Trophoblast cell (in vitro differentiated cells and primary cell): ENCODE measurements around the gene ZNF226.
"Not testable (repeated sequence)": the region's sequence is repeated elsewhere in the genome, so short reads cannot be mapped to it uniquely, and the experiment has no call there.

Experiments used
- DNase-seq, 2 donors: peaks; one replicate each; pipeline ENCODE4 v3.0.0-alpha.2; 2016
- H2AFZ ChIP-seq: 2 replicates; pipeline ENCODE4 v1.6.1; 2013; ENCODE audit warnings: low read length, moderate library complexity, mild to moderate bottlenecking; ENCODE audit not compliant: insufficient read depth, poor library complexity
- H2AK5ac ChIP-seq: 2 replicates; pipeline ENCODE4 v1.6.1; 2013; ENCODE audit warnings: mild to moderate bottlenecking, low read length
- H2BK120ac ChIP-seq: 2 replicates; pipeline ENCODE4 v1.6.1; 2013; ENCODE audit warnings: low read length, mild to moderate bottlenecking, moderate library complexity; ENCODE audit not compliant: insufficient read depth, poor library complexity
- H2BK12ac ChIP-seq: 2 replicates; pipeline ENCODE4 v1.6.1; 2013; ENCODE audit warnings: mild to moderate bottlenecking, low read length, moderate library complexity
- H2BK5ac ChIP-seq: 2 replicates; pipeline ENCODE4 v1.6.1; 2013; ENCODE audit warnings: low read length, low read depth, moderate library complexity, mild to moderate bottlenecking; ENCODE audit not compliant: poor library complexity
- H3K14ac ChIP-seq: 2 replicates; pipeline ENCODE4 v1.6.1; 2013; ENCODE audit warnings: mild to moderate bottlenecking, low read length
- H3K18ac ChIP-seq: 2 replicates; pipeline ENCODE4 v1.6.1; 2013; ENCODE audit warnings: mild to moderate bottlenecking, low read length
- H3K23ac ChIP-seq: 2 replicates; pipeline ENCODE4 v1.6.1; 2013; ENCODE audit warnings: low read length
- H3K27ac ChIP-seq: 2 replicates; pipeline ENCODE4 v1.5.1; 2013; ENCODE audit warnings: low read depth, mild to moderate bottlenecking, inconsistent platforms, low read length, moderate library complexity
- H3K27me3 ChIP-seq: 2 replicates; pipeline ENCODE4 v1.6.1; 2013; ENCODE audit warnings: inconsistent platforms, mild to moderate bottlenecking, low read length, moderate library complexity; ENCODE audit not compliant: insufficient read depth
- H3K36me3 ChIP-seq, 2 experiments: 1 replicate in 1 of 2; 2 replicates in 1 of 2; pipeline ENCODE4 v1.6.1; 2013; ENCODE audit warnings: low read length in 2 of 2, mild to moderate bottlenecking in 2 of 2, moderate library complexity in 1 of 2; ENCODE audit not compliant: insufficient read depth in 2 of 2, control insufficient read depth in 1 of 2
- H3K4ac ChIP-seq: 2 replicates; pipeline ENCODE4 v1.6.1; 2013; ENCODE audit warnings: low read depth, mild to moderate bottlenecking, low read length, moderate library complexity
- H3K4me1 ChIP-seq, 2 experiments: 1 replicate in 1 of 2; 2 replicates in 1 of 2; pipeline ENCODE4 v1.6.1; 2013; ENCODE audit warnings: low read length in 2 of 2, mild to moderate bottlenecking in 2 of 2, moderate library complexity in 1 of 2; ENCODE audit not compliant: insufficient read depth in 2 of 2, control insufficient read depth in 1 of 2
- H3K4me2 ChIP-seq: 2 replicates; pipeline ENCODE4 v1.6.1; 2013; ENCODE audit warnings: inconsistent platforms, mild to moderate bottlenecking, low read length, moderate library complexity
- H3K4me3 ChIP-seq: 2 replicates; pipeline ENCODE4 v1.5.1; 2013; ENCODE audit warnings: mild to moderate bottlenecking, low read depth, low read length, inconsistent platforms
- H3K79me1 ChIP-seq: one replicate; pipeline ENCODE4 v1.6.1; 2013; ENCODE audit warnings: low read length
- H3K79me2 ChIP-seq: 2 replicates; pipeline ENCODE4 v1.6.1; 2013; ENCODE audit warnings: low read length, mild to moderate bottlenecking; ENCODE audit not compliant: control insufficient read depth, insufficient read depth, poor library complexity
- H3K9ac ChIP-seq: 2 replicates; pipeline ENCODE4 v1.6.1; 2013; ENCODE audit warnings: mild to moderate bottlenecking, low read length
- H3K9me3 ChIP-seq: 2 replicates; pipeline ENCODE4 v1.6.1; 2013; ENCODE audit warnings: low read depth, mild to moderate bottlenecking, control low read depth, inconsistent platforms, low read length; ENCODE audit not compliant: insufficient read depth
- H4K12ac ChIP-seq: 2 replicates; pipeline ENCODE4 v1.6.1; 2013; ENCODE audit warnings: low read depth, mild to moderate bottlenecking, low read length, moderate library complexity
- H4K8ac ChIP-seq: 2 replicates; pipeline ENCODE4 v1.6.1; 2013; ENCODE audit warnings: low read depth, mild to moderate bottlenecking, low read length, moderate library complexity
- H4K91ac ChIP-seq: one replicate; pipeline ENCODE4 v1.6.1; 2013; ENCODE audit warnings: low read depth, mild to moderate bottlenecking, low read length, moderate library complexity
- WGBS: extraction: QIAGEN DNeasy Blood & Tissue Kit; methylation state at CpG from one replicate; pipeline ENCODE4 v1.1.7; 2013; ENCODE audit warnings: missing lambda C conversion rate; ENCODE audit not compliant: insufficient read length, insufficient coverage; ENCODE audit errors: extremely low coverage; 5-methylcytosine and 5-hydroxymethylcytosine counted together

The ZNF226 gene

GRCh38 chr19:44202470-44202869 is 37.6 kb downstream of the ZNF226 start:
- no peaks in the 10 kb centered on the region for H3K9me3 ChIP-seq
- no peaks in the 10 kb centered on the region for H3K4me1 ChIP-seq
- no peak overlapping the region for H3K23ac ChIP-seq
- H3K27me3 ChIP-seq = no peaks in the 10 kb centered on the region
- no peaks in the 10 kb centered on the region for H3K36me3 ChIP-seq
- no peak overlapping the region for H4K91ac ChIP-seq
- no peak overlapping the region for H4K12ac ChIP-seq
- H2AFZ ChIP-seq = no peak overlapping the region
- H3K79me2 ChIP-seq = peaks cover under 1% of the 10 kb centered on the region
- no peak overlapping the region for H3K4ac ChIP-seq
- WGBS = no CpG with 5 or more reads among the region's 1 CpG
- peaks cover under 1% of the 10 kb centered on the region for H3K79me1 ChIP-seq
- H2BK5ac ChIP-seq = no peak overlapping the region
- no peak overlapping the region for H3K4me3 ChIP-seq
- H2BK12ac ChIP-seq = no peak overlapping the region
- no peak overlapping the region for H3K4me2 ChIP-seq
- no peak overlapping the region for H2AK5ac ChIP-seq
- no peak overlapping the region for H3K27ac ChIP-seq
- H3K18ac ChIP-seq = no peak overlapping the region
- H4K8ac ChIP-seq = no peak overlapping the region
- no peak overlapping the region for H2BK120ac ChIP-seq
- H3K14ac ChIP-seq = no peak overlapping the region
- DNase-seq = no peak
- no peak overlapping the region for H3K9ac ChIP-seq

GRCh38 chr19:44202974-44203373 is 38.1 kb downstream of the ZNF226 start:
- Histone ChIP-seq H3K27ac (no peak overlapping the region), H4K12ac (no peak overlapping the region), H3K23ac (no peak overlapping the region), H3K4ac (no peak overlapping the region), H3K4me1 (no peaks in the 10 kb centered on the region), H2AFZ (no peak overlapping the region), H3K9ac (no peak overlapping the region), H3K36me3 (no peaks in the 10 kb centered on the region), H3K9me3 (no peaks in the 10 kb centered on the region), H4K91ac (no peak overlapping the region), H2BK12ac (no peak overlapping the region), H3K79me2 (peaks cover 3% of the 10 kb centered on the region), H4K8ac (no peak overlapping the region), H3K79me1 (peaks cover 3% of the 10 kb centered on the region), H3K4me3 (no peak overlapping the region), H3K4me2 (no peak overlapping the region), H2AK5ac (no peak overlapping the region), H2BK5ac (no peak overlapping the region), H3K18ac (no peak overlapping the region), H2BK120ac (no peak overlapping the region), H3K27me3 (no peaks in the 10 kb centered on the region), H3K14ac (no peak overlapping the region)
- no peak for DNase-seq
- no CpG with 5 or more reads among the region's 2 CpGs for WGBS

GRCh38 chr19:44203877-44204276 is 39.0 kb downstream of the ZNF226 start:
- not testable (repeated sequence) for H3K9me3 ChIP-seq, H3K79me1 ChIP-seq, H2BK120ac ChIP-seq, H3K36me3 ChIP-seq, H3K4me3 ChIP-seq, H3K4ac ChIP-seq, H3K27me3 ChIP-seq, H3K27ac ChIP-seq, H3K4me1 ChIP-seq, H4K91ac ChIP-seq, H3K9ac ChIP-seq, H2AFZ ChIP-seq, H2BK5ac ChIP-seq, H3K4me2 ChIP-seq, H2BK12ac ChIP-seq, H2AK5ac ChIP-seq, H3K18ac ChIP-seq, H4K8ac ChIP-seq, H3K79me2 ChIP-seq, H3K23ac ChIP-seq, H4K12ac ChIP-seq, H3K14ac ChIP-seq, DNase-seq
- WGBS = no CpG with 5 or more reads among the region's 31 CpGs

- Histone ChIP-seq H3K27me3 (no peaks in the 10 kb centered on the region), H4K8ac (no peak overlapping the region), H3K79me2 (peaks cover 3% of the 10 kb centered on the region), H2BK12ac (no peak overlapping the region), H4K91ac (no peak overlapping the region), H3K4me3 (no peak overlapping the region), H3K4me2 (no peak overlapping the region), H2BK120ac (no peak overlapping the region), H3K23ac (no peak overlapping the region), H3K9me3 (no peaks in the 10 kb centered on the region), H3K4me1 (no peaks in the 10 kb centered on the region), H3K9ac (no peak overlapping the region), H4K12ac (no peak overlapping the region), H2AFZ (no peak overlapping the region), H2AK5ac (no peak overlapping the region), H3K18ac (no peak overlapping the region), H3K27ac (no peak overlapping the region), H3K36me3 (no peaks in the 10 kb centered on the region), H3K14ac (no peak overlapping the region), H3K4ac (no peak overlapping the region), H2BK5ac (no peak overlapping the region), H3K79me1 (peaks cover 3% of the 10 kb centered on the region)
- no CpG with 5 or more reads among the region's 2 CpGs for WGBS
- no peak for DNase-seq
Measured at GRCh38 chr19:44204772-44205171, 39.9 kb downstream of the ZNF226 start.
